Fibroblast of lung (primary cell): ENCODE data around the gene PLEKHM2. TPM values are rescaled to one million over a fixed set of nuclear protein-coding genes. Genes with fewer than 3 reads are reported as not detected.

Source experiments
- DNase-seq, 2 donors: peaks; one replicate each; pipeline versions ENCODE4 v3.0.0 to v3.0.0-alpha.2; 2010; ENCODE audit warnings: low read depth in 2 of 2
- H2AFZ ChIP-seq: 2 replicates; pipeline ENCODE4 v1.5.1; 2012; ENCODE audit warnings: low read length, control low read depth, inconsistent platforms
- H3K27ac ChIP-seq: 2 replicates; pipeline ENCODE4 v1.5.1; 2011; ENCODE audit warnings: low read length, control low read depth; ENCODE audit not compliant: insufficient read depth
- H3K27me3 ChIP-seq: 2 replicates; pipeline ENCODE4 v1.5.1; 2011; ENCODE audit warnings: mild to moderate bottlenecking, low read length; ENCODE audit not compliant: control insufficient read depth, insufficient read depth
- H3K36me3 ChIP-seq: 2 replicates; pipeline ENCODE4 v1.5.1; 2011; ENCODE audit warnings: low read length; ENCODE audit not compliant: control insufficient read depth, insufficient read depth
- H3K4me1 ChIP-seq: 2 replicates; pipeline ENCODE4 v1.5.1; 2011; ENCODE audit warnings: low read length; ENCODE audit not compliant: control insufficient read depth, insufficient read depth; ENCODE audit errors: extremely low read depth
- H3K4me2 ChIP-seq: 2 replicates; pipeline ENCODE4 v1.5.1; 2011; ENCODE audit warnings: low read length, control low read depth; ENCODE audit not compliant: insufficient read depth; ENCODE audit errors: extremely low read depth
- H3K4me3 ChIP-seq, 4 experiments: fragments of 200-600 bp in 1 of 4; sonication (generic) in 1 of 4; replicated peaks in 1 of 4; 2 replicates each; pipeline ENCODE4 v1.5.1; 2011 to 2016; ENCODE audit warnings: low read length in 4 of 4, low read depth in 3 of 4, mild to moderate bottlenecking in 3 of 4, control low read depth in 2 of 4, inconsistent platforms in 1 of 4, mixed read lengths in 1 of 4; ENCODE audit not compliant: insufficient read depth in 1 of 4; ENCODE audit errors: control extremely low read depth in 1 of 4
- H3K79me2 ChIP-seq: 2 replicates; pipeline ENCODE4 v1.5.1; 2012; ENCODE audit warnings: mild to moderate bottlenecking, low read length, inconsistent platforms; ENCODE audit not compliant: control insufficient read depth, insufficient read depth
- H3K9ac ChIP-seq: 2 replicates; pipeline ENCODE4 v1.5.1; 2011; ENCODE audit warnings: mild to moderate bottlenecking, low read length, control low read depth; ENCODE audit not compliant: insufficient read depth
- H3K9me3 ChIP-seq: 2 replicates; pipeline ENCODE4 v1.5.1; 2012; ENCODE audit warnings: low read depth, low read length; ENCODE audit not compliant: control insufficient read depth, insufficient read depth
- H4K20me1 ChIP-seq: 2 replicates; pipeline ENCODE4 v1.5.1; 2011; ENCODE audit warnings: low read length; ENCODE audit not compliant: control insufficient read depth, insufficient read depth; ENCODE audit errors: extremely low read depth
- CTCF ChIP-seq, 2 donors: IDR thresholded peaks in 1 of 2; conservative IDR thresholded peaks in 1 of 2; 1 replicate in 1 of 2; 2 replicates in 1 of 2; pipeline ENCODE4 v1.5.1; 2011 to 2012; ENCODE audit warnings: low read length in 2 of 2, control low read depth in 1 of 2, inconsistent platforms in 1 of 2, low read depth in 1 of 2, mild to moderate bottlenecking in 1 of 2
- EZH2 ChIP-seq: IDR thresholded peaks from 2 replicates; pipeline ENCODE4 v1.5.1; 2012; ENCODE audit warnings: low read length, control low read depth, mild to moderate bottlenecking; ENCODE audit errors: missing control alignments
- polyA plus RNA-seq, 2 donors: library from polyadenylated mRNA; depleted of rRNA in 1 of 2; stranded (reverse) in 1 of 2; unstranded in 1 of 2; fragments of >200 nt; gene quantifications; 2 replicates each; pipeline ENCODE4 v1.2.1, GENCODE V29; 2011 to 2012; ENCODE audit warnings: missing spikeins in 1 of 2
- total RNA-seq: library from RNA; depleted of rRNA; stranded (reverse); fragments of >200 nt; gene quantifications from 2 replicates; pipeline ENCODE4 v1.2.1, GENCODE V29; 2014

Gene PLEKHM2
- total and polyA plus RNA-seq, 2 donors (not counting 1 experiment from before 2014, with no cell fraction given) = 27.3 to 94.6 TPM

- DNase-seq = no peak
- Histone ChIP-seq H2AFZ (no peak overlapping the region), H3K4me1 (peaks cover 9% of the 10 kb centered on the region), H3K36me3 (no peaks in the 10 kb centered on the region), H3K4me2 (no peak overlapping the region), H4K20me1 (no peaks in the 10 kb centered on the region), H3K79me2 (no peaks in the 10 kb centered on the region), H3K27ac (no peak overlapping the region), H3K9ac (no peak overlapping the region), H3K4me3 (no peak overlapping the region), H3K27me3 (no peaks in the 10 kb centered on the region), H3K9me3 (no peaks in the 10 kb centered on the region)
- no peak for TF ChIP-seq EZH2
- TF ChIP-seq CTCF (conservative IDR thresholded peaks at IDR 0.05 in 1 of 2, IDR thresholded peaks at IDR 0.05 in 1 of 2; ENCODE audit: low read depth in 1 of 2, low read length in 2 of 2) = no peak
These were observed 71.5 kb downstream of the PLEKHM2 start for GRCh38 chr1:15755646-15756040.

GRCh38 chr1:15756143-15757015 lies 72.3 kb downstream of the PLEKHM2 start:
- Histone ChIP-seq H3K36me3 (no peaks in the 10 kb centered on the region), H3K4me2 (no peak overlapping the region), H3K9ac (no peak overlapping the region), H3K9me3 (no peaks in the 10 kb centered on the region), H4K20me1 (no peaks in the 10 kb centered on the region), H2AFZ (no peak overlapping the region), H3K4me3 (no peak overlapping the region), H3K27ac (no peak overlapping the region), H3K27me3 (no peaks in the 10 kb centered on the region), H3K4me1 (peaks cover 14% of the 10 kb centered on the region), H3K79me2 (no peaks in the 10 kb centered on the region)
- no peak for DNase-seq
- TF ChIP-seq CTCF (conservative IDR thresholded peaks at IDR 0.05 in 1 of 2, IDR thresholded peaks at IDR 0.05 in 1 of 2; ENCODE audit: low read depth in 1 of 2, low read length in 2 of 2) = no peak
- no peak for TF ChIP-seq EZH2

GRCh38 chr1:15757016-15757543 lies 73.0 kb downstream of the PLEKHM2 start:
- no peaks in the 10 kb centered on the region for H3K27me3 ChIP-seq
- no peaks in the 10 kb centered on the region for H3K9me3 ChIP-seq
- H3K4me3 ChIP-seq = no peak overlapping the region
- TF ChIP-seq EZH2 (no peak), CTCF (conservative IDR thresholded peaks at IDR 0.05 in 1 of 2, IDR thresholded peaks at IDR 0.05 in 1 of 2; ENCODE audit: low read depth in 1 of 2, low read length in 2 of 2) (no peak)
- H3K27ac ChIP-seq = no peak overlapping the region
- no peak overlapping the region for H2AFZ ChIP-seq
- peaks cover 2% of the 10 kb centered on the region for H3K79me2 ChIP-seq
- peaks cover 16% of the 10 kb centered on the region for H3K4me1 ChIP-seq
- no peak for DNase-seq
- no peak overlapping the region for H3K9ac ChIP-seq
- H3K36me3 ChIP-seq = no peaks in the 10 kb centered on the region
- no peaks in the 10 kb centered on the region for H4K20me1 ChIP-seq
- no peak overlapping the region for H3K4me2 ChIP-seq
